HepG2 (cell line): ENCODE data around the gene PLA2G4D. TPM values are rescaled to one million over a fixed set of nuclear protein-coding genes. Genes with fewer than 3 reads are reported as not detected.

Source experiments
- ATAD3A ChIP-seq: sonication (generic); formaldehyde crosslinking; IDR thresholded peaks from 2 replicates; pipeline ENCODE4 v1.4.0; 2020; ENCODE audit warnings: missing genetic modification reagents
- ATF3 ChIP-seq: sonication (generic); formaldehyde crosslinking; IDR thresholded peaks from 2 replicates; pipeline ENCODE4 v1.4.0; 2020; ENCODE audit warnings: missing genetic modification reagents
- CEBPG ChIP-seq: IDR thresholded peaks from 2 replicates; pipeline ENCODE4 v1.6.1; 2016
- ELF3 ChIP-seq: IDR thresholded peaks from 2 replicates; pipeline ENCODE4 v1.6.1; 2016; ENCODE audit warnings: missing genetic modification reagents, missing compliant biosample characterization
- FOXK1 ChIP-seq: sonication (generic); formaldehyde crosslinking; IDR thresholded peaks from 2 replicates; pipeline ENCODE4 v1.4.0; 2020; ENCODE audit warnings: low read depth, missing genetic modification reagents, borderline replicate concordance
- FOXP1 ChIP-seq, 2 experiments: fragments of 450-650 bp in 1 of 2; IDR thresholded peaks; 2 replicates each; pipeline ENCODE4 v1.6.1; 2017 to 2018; ENCODE audit warnings: antibody characterized with exemption in 1 of 2
- GABPB1 ChIP-seq: IDR thresholded peaks from 2 replicates; pipeline ENCODE4 v1.6.1; 2016; ENCODE audit warnings: mild to moderate bottlenecking, missing genetic modification reagents, moderate library complexity, missing compliant biosample characterization
- GATAD2A ChIP-seq: IDR thresholded peaks from 2 replicates; pipeline ENCODE4 v1.6.1; 2016
- HNF1B ChIP-seq: sonication (generic); formaldehyde crosslinking; IDR thresholded peaks from 2 replicates; pipeline ENCODE4 v1.5.1; 2020; ENCODE audit warnings: mild to moderate bottlenecking, moderate library complexity, missing genetic modification reagents
- JUND ChIP-seq: sonication (generic); formaldehyde crosslinking; IDR thresholded peaks from 2 replicates; pipeline ENCODE4 v1.8.0; 2022; ENCODE audit warnings: mild to moderate bottlenecking, missing genetic modification reagents
- MTF2 ChIP-seq: sonication (generic); formaldehyde crosslinking; IDR thresholded peaks from 2 replicates; pipeline ENCODE4 v1.5.0; 2020; ENCODE audit warnings: missing genetic modification reagents, borderline replicate concordance
- NFE2L2 ChIP-seq: fragments of 150-350 bp; IDR thresholded peaks from 2 replicates; pipeline ENCODE4 v1.6.1; 2014; ENCODE audit warnings: low read length
- PHF21A ChIP-seq: sonication (generic); formaldehyde crosslinking; IDR thresholded peaks from 2 replicates; pipeline ENCODE4 v1.5.0; 2020; ENCODE audit warnings: mild to moderate bottlenecking, missing genetic modification reagents
- PPARG ChIP-seq: conservative IDR thresholded peaks from 2 replicates; pipeline ENCODE4 v1.6.1; 2016; ENCODE audit warnings: missing biosample characterization, missing genetic modification reagents
- PRDM4 ChIP-seq: sonication (generic); formaldehyde crosslinking; IDR thresholded peaks from 2 replicates; pipeline ENCODE4 v1.9.0; 2021; ENCODE audit warnings: missing genetic modification reagents, borderline replicate concordance
- SIX1 ChIP-seq: sonication (generic); formaldehyde crosslinking; IDR thresholded peaks from 2 replicates; pipeline ENCODE4 v1.4.0; 2020; ENCODE audit warnings: missing genetic modification reagents, borderline replicate concordance
- SKI ChIP-seq: fragments of 450-650 bp; IDR thresholded peaks from one replicate; pipeline ENCODE4 v1.6.1; 2018; ENCODE audit warnings: mild to moderate bottlenecking; ENCODE audit not compliant: partially characterized antibody
- SNAPC5 ChIP-seq: sonication (generic); formaldehyde crosslinking; IDR thresholded peaks from 2 replicates; pipeline ENCODE4 v1.8.1; 2023; ENCODE audit warnings: mild to moderate bottlenecking, missing genetic modification reagents, borderline replicate concordance
- TCF7 ChIP-seq: sonication (generic); IDR thresholded peaks from 2 replicates; pipeline ENCODE4 v1.6.1; 2016; ENCODE audit warnings: antibody characterized with exemption, low read depth
- ZNF33A ChIP-seq: sonication (generic); formaldehyde crosslinking; IDR thresholded peaks from 2 replicates; pipeline ENCODE4 v1.5.1; 2020; ENCODE audit warnings: missing genetic modification reagents, mild to moderate bottlenecking, moderate library complexity, borderline replicate concordance
- ZNF513 ChIP-seq: sonication (generic); formaldehyde crosslinking; conservative IDR thresholded peaks from 2 replicates; pipeline ENCODE4 v1.5.0; 2020; ENCODE audit warnings: missing genetic modification reagents
- ZNF563 ChIP-seq: sonication (generic); formaldehyde crosslinking; IDR thresholded peaks from 2 replicates; pipeline ENCODE4 v1.8.0; 2022; ENCODE audit warnings: mild to moderate bottlenecking, moderate library complexity, missing genetic modification reagents
- ZNF615 ChIP-seq: sonication (generic); formaldehyde crosslinking; IDR thresholded peaks from 2 replicates; pipeline ENCODE4 v1.5.0; 2020; ENCODE audit warnings: mild to moderate bottlenecking, missing genetic modification reagents, borderline replicate concordance
- ZNF644 ChIP-seq: IDR thresholded peaks from 2 replicates; pipeline ENCODE4 v1.6.1; 2016; ENCODE audit warnings: low read depth
- ZNF772 ChIP-seq: sonication (generic); formaldehyde crosslinking; IDR thresholded peaks from 2 replicates; pipeline ENCODE4 v1.5.0; 2020; ENCODE audit warnings: mild to moderate bottlenecking, missing genetic modification reagents
- ZNF816 ChIP-seq: sonication (generic); formaldehyde crosslinking; IDR thresholded peaks from 2 replicates; pipeline ENCODE4 v1.8.0; 2022; ENCODE audit warnings: missing genetic modification reagents, mild to moderate bottlenecking, borderline replicate concordance
- polyA plus RNA-seq, 8 experiments: library from polyadenylated mRNA; depleted of rRNA in 3 of 8; stranded (reverse) in 7 of 8; unstranded in 1 of 8; fragments of >200 nt; fragmentation: Illumina TruSeq in 4 of 8; extraction: Trizol in 4 of 8; gene quantifications; 2 replicates each; pipeline versions ENCODE4 v1.2.1 to v1.2.3, GENCODE V29; 2011 to 2016; ENCODE audit warnings: low read depth in 4 of 8, missing spikeins in 1 of 8, mixed read lengths in 1 of 8; ENCODE audit not compliant: insufficient read depth in 1 of 8
- total RNA-seq, 5 experiments: library from RNA; depleted of rRNA; stranded (reverse); fragments of >200 nt; fragmentation: Illumina TruSeq; extraction: Trizol; gene quantifications; 2 replicates each; pipeline ENCODE4 v1.2.3, GENCODE V29; 2016; ENCODE audit warnings: low read depth in 1 of 5

The PLA2G4D gene
- total and polyA plus RNA-seq, 2 of the 13 experiments (the other 11 are each of a cell fraction or from before 2014, with no cell fraction given), result 0.04 to 0.21 TPM

GRCh38 chr15:42134617-42135245, 40.4 kb upstream of the PLA2G4D start (continued):
- no peak for TF ChIP-seq ZNF513
- TF ChIP-seq JUND, result peak; percentile 43; the same call in 1 of the 2 replicates
- 0 out of 2 replicates have a peak, but pooled peaks have one; percentile 34 for TF ChIP-seq PPARG (CRISPR knock-in tag)
- TF ChIP-seq CEBPG (CRISPR knock-in tag), result peak; percentile 71
- TF ChIP-seq ATF3 (CRISPR knock-in tag), result peak; percentile 64; the same call in 1 of the 2 replicates
- no peak for TF ChIP-seq FOXP1 (IDR thresholded peaks at IDR 0.05)
- no peak for TF ChIP-seq FOXP1 (CRISPR knock-in tag; IDR thresholded peaks at IDR 0.05)
- peak; percentile 46; the same call in 1 of the 2 replicates for TF ChIP-seq GATAD2A (CRISPR knock-in tag)
- peak; percentile 74 for TF ChIP-seq ZNF644 (CRISPR knock-in tag)
- no peak for TF ChIP-seq SNAPC5
- TF ChIP-seq ZNF563 (CRISPR knock-in tag), result no peak
- 0 out of 2 replicates have a peak, but pooled peaks have one; percentile 47 for TF ChIP-seq HNF1B (CRISPR knock-in tag)
- TF ChIP-seq TCF7, result peak; percentile 53; the same call in 1 of the 2 replicates
- TF ChIP-seq MTF2 (CRISPR knock-in tag), result no peak
- TF ChIP-seq PHF21A (CRISPR knock-in tag), result peak; percentile 26; the same call in 1 of the 2 replicates
- no peak for TF ChIP-seq ZNF816 (CRISPR knock-in tag)
- no peak for TF ChIP-seq PRDM4 (CRISPR knock-in tag)
- no peak for TF ChIP-seq ZNF33A (CRISPR knock-in tag)
- TF ChIP-seq ATAD3A (CRISPR knock-in tag), result no peak
- no peak for TF ChIP-seq SKI
- TF ChIP-seq ZNF772 (CRISPR knock-in tag), result no peak
- TF ChIP-seq SIX1 (CRISPR knock-in tag), result peak; percentile 75; the same call in 1 of the 2 replicates
- TF ChIP-seq ELF3 (CRISPR knock-in tag), result 0 out of 2 replicates have a peak, but pooled peaks have one; percentile 25
- no peak for TF ChIP-seq NFE2L2
- TF ChIP-seq ZNF615, result no peak
- no peak for TF ChIP-seq FOXK1 (CRISPR knock-in tag)
- no peak for TF ChIP-seq GABPB1 (CRISPR knock-in tag)
